GM10248 (cell line): Measurements from ENCODE around the gene SPRY1.

Source experiments
- CTCF ChIA-PET: fragments of 300-600 bp; sonication (Branson Sonifier 250); formaldehyde crosslinking; extraction: SDS; loops from one replicate; lab custom pipeline; 2021; ENCODE audit warnings: antibody characterized with exemption; lab: Yijun Ruan, JAX
- POLR2A ChIA-PET: fragments of 350-650 bp; sonication (Branson Sonifier 250); formaldehyde crosslinking; extraction: SDS; loops from one replicate; lab custom pipeline; 2020; ENCODE audit warnings: antibody characterized with exemption; lab: Yijun Ruan, JAX
- DNase-seq: peaks from one replicate; pipeline ENCODE4 v3.0.0; 2012; ENCODE audit errors: extremely low spot score
- CTCF ChIP-seq: IDR thresholded peaks from 2 replicates; pipeline ENCODE4 v1.5.1; 2012; ENCODE audit warnings: mild to moderate bottlenecking, low read depth; ENCODE audit errors: extremely low read depth, missing control alignments, control extremely low read depth

The SPRY1 gene

GRCh38 chr4:123404533-123404932 lies 7.9 kb downstream of the SPRY1 start:
- DNase-seq: no peak
- ChIA-PET POLR2A (no interaction called here), CTCF (interaction anchor here (1.4 kb wide), 1 partner anchor 14 kb away, joined by 3 read pairs; no protein-coding TSS in a partner anchor)
- no peak for TF ChIP-seq CTCF

GRCh38 chr4:123405267-123405865 lies 8.8 kb downstream of the SPRY1 start:
- ChIA-PET CTCF (interaction anchor here (1.0 to 1.4 kb wide), 2 partner anchors 15 to 17 kb away, joined by 3 read pairs; no protein-coding TSS in a partner anchor), POLR2A (no interaction called here)
- DNase-seq: no peak
- TF ChIP-seq CTCF: no peak

GRCh38 chr4:123406872-123407271 lies 10.3 kb downstream of the SPRY1 start:
- DNase-seq: no peak
- CTCF ChIA-PET: interaction anchor here (1.3 to 2.0 kb wide), 3 partner anchors 9 to 24 kb away, joined by 4 to 6 read pairs (median 6); no protein-coding TSS in a partner anchor
- POLR2A ChIA-PET: no interaction called here
- no peak for TF ChIP-seq CTCF

GRCh38 chr4:123408471-123409084 lies 12.0 kb downstream of the SPRY1 start:
- TF ChIP-seq CTCF: no peak
- ChIA-PET POLR2A (no interaction called here), CTCF (interaction anchor here (1.5 kb wide), 1 partner anchor 10 kb away, joined by 5 read pairs; no protein-coding TSS in a partner anchor)
- DNase-seq: no peak

- TF ChIP-seq CTCF: no peak
- CTCF ChIA-PET: interaction anchor here (0.8 to 1.5 kb wide), 2 partner anchors 9 to 19 kb away, joined by 3 to 5 read pairs; no protein-coding TSS in a partner anchor
- DNase-seq: no peak
- POLR2A ChIA-PET: no interaction called here
Measured at GRCh38 chr4:123409334-123409733, 12.7 kb downstream of the SPRY1 start.

- TF ChIP-seq CTCF: no peak
- DNase-seq: no peak
- ChIA-PET CTCF (interaction anchor here (1.0 to 2.4 kb wide), 3 partner anchors 9 to 30 kb away, joined by 3 to 7 read pairs (median 4); no protein-coding TSS in a partner anchor), POLR2A (no interaction called here)
Measured at GRCh38 chr4:123411514-123411913, 14.9 kb downstream of the SPRY1 start.
